ENCODE measurements around the gene PHACTR2. TPM values are rescaled to one million over a fixed set of nuclear protein-coding genes. Genes with fewer than 3 reads are reported as not detected.

The PHACTR2 gene
- total RNA-seq, 4 donors from 2014 or later = 39.8 to 99.0 (median 49.3) TPM

DNA sequence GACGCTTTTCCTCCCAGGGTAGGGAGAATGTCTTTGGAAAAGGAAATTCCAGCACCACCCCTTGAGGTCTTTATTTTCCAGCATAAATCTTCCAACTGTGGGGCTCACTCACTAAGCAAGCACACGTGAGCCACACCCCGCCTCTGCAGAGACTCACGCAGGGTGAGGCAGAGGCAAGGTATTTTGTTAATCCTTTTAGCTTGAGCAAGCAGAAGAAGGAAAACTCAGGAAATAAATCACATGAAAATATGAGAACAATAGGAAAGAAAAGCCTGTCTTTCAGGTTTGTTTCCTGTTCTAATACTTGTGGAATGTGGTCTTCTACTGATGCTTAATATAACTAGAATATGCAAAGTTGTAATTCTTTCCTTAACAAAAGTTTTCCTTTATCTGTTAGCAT is 4.1 kb upstream of the PHACTR2 start:
- Histone ChIP-seq H3K4me3 (no peak overlapping the region), H3K4me1 (peaks cover 0 to 8% (median 0%) of the 10 kb centered on the region in 4 donors), H3K27ac (no peak overlapping the region), H3K27me3 (no peaks in the 10 kb centered on the region), H3K36me3 (no peaks in the 10 kb centered on the region), H3K9me3 (no peaks in the 10 kb centered on the region)
- no peak for DNase-seq
- TF ChIP-seq, protein P1, sequence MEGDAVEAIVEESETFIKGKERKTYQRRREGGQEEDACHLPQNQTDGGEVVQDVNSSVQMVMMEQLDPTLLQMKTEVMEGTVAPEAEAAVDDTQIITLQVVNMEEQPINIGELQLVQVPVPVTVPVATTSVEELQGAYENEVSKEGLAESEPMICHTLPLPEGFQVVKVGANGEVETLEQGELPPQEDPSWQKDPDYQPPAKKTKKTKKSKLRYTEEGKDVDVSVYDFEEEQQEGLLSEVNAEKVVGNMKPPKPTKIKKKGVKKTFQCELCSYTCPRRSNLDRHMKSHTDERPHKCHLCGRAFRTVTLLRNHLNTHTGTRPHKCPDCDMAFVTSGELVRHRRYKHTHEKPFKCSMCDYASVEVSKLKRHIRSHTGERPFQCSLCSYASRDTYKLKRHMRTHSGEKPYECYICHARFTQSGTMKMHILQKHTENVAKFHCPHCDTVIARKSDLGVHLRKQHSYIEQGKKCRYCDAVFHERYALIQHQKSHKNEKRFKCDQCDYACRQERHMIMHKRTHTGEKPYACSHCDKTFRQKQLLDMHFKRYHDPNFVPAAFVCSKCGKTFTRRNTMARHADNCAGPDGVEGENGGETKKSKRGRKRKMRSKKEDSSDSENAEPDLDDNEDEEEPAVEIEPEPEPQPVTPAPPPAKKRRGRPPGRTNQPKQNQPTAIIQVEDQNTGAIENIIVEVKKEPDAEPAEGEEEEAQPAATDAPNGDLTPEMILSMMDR (IDR thresholded peaks at IDR 0.05) = no peak
- TF ChIP-seq POLR2A (IDR thresholded peaks at IDR 0.05) = no peak

DNA sequence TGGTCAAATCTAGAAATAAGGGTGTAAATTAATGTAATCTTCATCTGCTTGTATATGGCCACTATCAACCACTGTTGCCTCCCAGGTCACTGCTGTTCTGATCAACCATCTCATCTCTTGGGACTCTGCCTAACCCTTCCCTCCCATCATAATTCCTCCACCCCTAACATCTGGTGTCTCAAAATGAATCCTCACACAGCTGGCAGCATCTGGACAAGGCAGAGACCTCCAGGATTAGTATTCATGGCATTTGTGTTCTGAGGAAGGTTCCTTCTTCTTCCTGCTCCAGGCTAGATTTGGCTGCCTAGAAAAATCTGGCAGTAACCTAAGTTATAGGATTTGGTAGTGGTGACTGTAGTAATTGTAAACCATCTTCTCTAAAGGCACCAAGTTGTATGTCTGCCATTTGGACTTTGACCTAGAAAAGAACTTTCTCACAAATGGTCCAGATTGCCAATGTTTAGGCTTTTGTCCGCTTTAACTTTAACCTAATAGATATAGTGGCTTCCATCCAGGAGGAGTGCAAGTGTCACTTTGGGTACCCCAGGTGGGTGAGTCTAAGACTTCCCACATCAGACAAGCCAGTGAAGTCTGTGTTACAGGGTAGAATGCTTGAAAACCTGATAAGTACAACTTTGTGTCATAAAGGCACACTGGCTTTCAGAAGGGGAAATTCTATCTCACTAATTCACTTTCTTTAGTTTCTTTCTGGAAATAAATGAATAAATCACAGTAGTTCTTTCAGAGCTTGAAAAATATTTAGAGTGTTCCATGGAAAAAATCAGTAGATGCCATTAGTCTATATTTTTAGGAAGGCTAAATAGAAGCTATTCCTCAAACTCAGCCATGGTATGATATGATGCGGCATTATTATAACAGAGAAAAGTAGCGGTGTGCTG is 3.0 kb upstream of the PHACTR2 start:
- H3K4me3 ChIP-seq = no peak overlapping the region
- no peak for DNase-seq

GRCh38 chr6:143675382-143675900 is 2.3 kb upstream of the PHACTR2 start:
- no peak overlapping the region for H3K27ac ChIP-seq
- no peaks in the 10 kb centered on the region for H3K9me3 ChIP-seq
- DNase-seq = no peak
- no peaks in the 10 kb centered on the region for H3K27me3 ChIP-seq
- no peak overlapping the region for H3K4me3 ChIP-seq
- no peak for TF ChIP-seq POLR2A (IDR thresholded peaks at IDR 0.05)
- TF ChIP-seq, protein P1 (IDR thresholded peaks at IDR 0.05) = no peak
- no peaks in the 10 kb centered on the region for H3K36me3 ChIP-seq
- H3K4me1 ChIP-seq = peaks cover 0 to 8% (median 0%) of the 10 kb centered on the region in 4 donors

More for the DNA sequence above, 3.0 kb upstream of the PHACTR2 start:
- Histone ChIP-seq H3K27ac (peak overlapping the region in 1 of 4 donors; percentile 10), H3K27me3 (no peaks in the 10 kb centered on the region), H3K4me1 (peaks cover 0 to 8% (median 0%) of the 10 kb centered on the region in 4 donors), H3K36me3 (no peaks in the 10 kb centered on the region), H3K9me3 (no peaks in the 10 kb centered on the region)
- TF ChIP-seq POLR2A (IDR thresholded peaks at IDR 0.05) = no peak
- TF ChIP-seq, protein P1 (IDR thresholded peaks at IDR 0.05) = no peak

GRCh38 chr6:143675946-143676345 is 1.8 kb upstream of the PHACTR2 start:
- H3K27me3 ChIP-seq = no peaks in the 10 kb centered on the region
- no peaks in the 10 kb centered on the region for H3K36me3 ChIP-seq
- no peaks in the 10 kb centered on the region for H3K9me3 ChIP-seq
- no peak overlapping the region for H3K4me3 ChIP-seq
- H3K4me1 ChIP-seq = peaks cover 0 to 8% (median 0%) of the 10 kb centered on the region in 4 donors
- H3K27ac ChIP-seq = no peak overlapping the region
- DNase-seq = no peak
- TF ChIP-seq POLR2A (IDR thresholded peaks at IDR 0.05) = no peak
- TF ChIP-seq, protein P1 (IDR thresholded peaks at IDR 0.05) = no peak

- TF ChIP-seq, protein P1 (IDR thresholded peaks at IDR 0.05) = no peak
- no peak for TF ChIP-seq POLR2A (IDR thresholded peaks at IDR 0.05)
- Histone ChIP-seq H3K27me3 (no peaks in the 10 kb centered on the region), H3K4me3 (no peak overlapping the region), H3K4me1 (peaks cover 0 to 8% (median 0%) of the 10 kb centered on the region in 4 donors), H3K27ac (no peak overlapping the region), H3K36me3 (no peaks in the 10 kb centered on the region), H3K9me3 (no peaks in the 10 kb centered on the region)
- DNase-seq = no peak
These were observed 1.2 kb upstream of the PHACTR2 start for GRCh38 chr6:143676437-143677045.
